ENCODE data around the gene CAMTA1.

The CAMTA1 gene

GRCh38 chr1:6972399-6972798, 187.1 kb downstream of the CAMTA1 start:
- no peak overlapping the region for H3K4me3 ChIP-seq (ENCODE audit: low read depth in 1 of 2, low read length in 2 of 2)
- H3K4me1 ChIP-seq (ENCODE audit: insufficient read depth, low read length) = peaks cover 25% of the 10 kb centered on the region
- no peak overlapping the region for H3K27ac ChIP-seq (ENCODE audit: low read length)
- DNase-seq = no peak
- no peak overlapping the region for H3K4me2 ChIP-seq (ENCODE audit: insufficient read depth, low read length)
- peaks cover 20% of the 10 kb centered on the region for H4K20me1 ChIP-seq (ENCODE audit: insufficient read depth, low read length)
- H3K9ac ChIP-seq (ENCODE audit: low read depth, low read length) = no peak overlapping the region
- no peak overlapping the region for H2AFZ ChIP-seq (ENCODE audit: low read depth, low read length)
- no peak for TF ChIP-seq EZH2 (IDR thresholded peaks at IDR 0.05; ENCODE audit: borderline replicate concordance, low read depth, low read length, severe bottlenecking)
- TF ChIP-seq, protein P1, sequence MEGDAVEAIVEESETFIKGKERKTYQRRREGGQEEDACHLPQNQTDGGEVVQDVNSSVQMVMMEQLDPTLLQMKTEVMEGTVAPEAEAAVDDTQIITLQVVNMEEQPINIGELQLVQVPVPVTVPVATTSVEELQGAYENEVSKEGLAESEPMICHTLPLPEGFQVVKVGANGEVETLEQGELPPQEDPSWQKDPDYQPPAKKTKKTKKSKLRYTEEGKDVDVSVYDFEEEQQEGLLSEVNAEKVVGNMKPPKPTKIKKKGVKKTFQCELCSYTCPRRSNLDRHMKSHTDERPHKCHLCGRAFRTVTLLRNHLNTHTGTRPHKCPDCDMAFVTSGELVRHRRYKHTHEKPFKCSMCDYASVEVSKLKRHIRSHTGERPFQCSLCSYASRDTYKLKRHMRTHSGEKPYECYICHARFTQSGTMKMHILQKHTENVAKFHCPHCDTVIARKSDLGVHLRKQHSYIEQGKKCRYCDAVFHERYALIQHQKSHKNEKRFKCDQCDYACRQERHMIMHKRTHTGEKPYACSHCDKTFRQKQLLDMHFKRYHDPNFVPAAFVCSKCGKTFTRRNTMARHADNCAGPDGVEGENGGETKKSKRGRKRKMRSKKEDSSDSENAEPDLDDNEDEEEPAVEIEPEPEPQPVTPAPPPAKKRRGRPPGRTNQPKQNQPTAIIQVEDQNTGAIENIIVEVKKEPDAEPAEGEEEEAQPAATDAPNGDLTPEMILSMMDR (IDR thresholded peaks at IDR 0.05; ENCODE audit: borderline replicate concordance, extremely low read depth, low read length, poor library complexity, severe bottlenecking) = no peak
- ATAC-seq (ENCODE audit: insufficient read depth, low read depth) = no peak
- H3K36me3 ChIP-seq (ENCODE audit: insufficient read depth, low read length) = no peaks in the 10 kb centered on the region
- H3K79me2 ChIP-seq (ENCODE audit: insufficient read depth, low read length) = no peaks in the 10 kb centered on the region
- peaks cover 4% of the 10 kb centered on the region for H3K9me3 ChIP-seq (ENCODE audit: insufficient read depth, low read length, severe bottlenecking)
- H3K27me3 ChIP-seq (ENCODE audit: insufficient read depth, low read length, poor library complexity) = peaks cover 18% of the 10 kb centered on the region

DNA sequence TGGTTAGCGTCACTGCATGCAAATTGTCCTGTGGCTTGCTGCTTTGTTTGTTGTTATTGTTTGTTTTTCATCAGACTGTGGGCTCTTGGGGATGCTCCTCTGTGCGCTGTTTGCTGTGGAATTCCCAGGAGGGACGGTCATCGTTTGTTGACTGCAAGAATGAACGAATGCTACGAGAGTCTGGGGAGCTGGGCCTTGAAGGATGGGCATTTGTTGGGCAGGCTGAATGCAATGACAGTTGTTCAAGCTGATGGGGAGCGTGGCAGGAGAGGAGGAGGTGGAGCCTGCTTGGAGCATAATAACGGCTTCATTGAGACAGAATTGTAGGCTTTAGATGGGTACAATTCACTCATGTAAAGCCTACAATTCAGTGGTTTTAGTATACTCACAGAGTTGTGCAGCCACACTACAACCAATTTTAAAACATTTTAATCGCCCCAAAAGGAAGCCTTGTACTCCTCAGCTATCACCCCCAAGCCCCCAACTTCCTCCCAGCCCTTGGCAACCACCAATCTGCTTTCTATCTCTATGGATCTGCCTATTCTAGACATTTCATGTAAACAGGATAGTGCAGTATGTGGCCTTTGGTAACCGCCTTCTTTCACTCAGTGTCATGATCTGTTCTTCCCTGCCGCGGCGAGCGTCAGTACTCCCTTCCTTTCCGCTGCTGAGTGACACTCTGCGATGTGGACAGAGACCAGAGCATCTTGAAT, 190.2 kb downstream of the CAMTA1 start:
- no peak for ATAC-seq (ENCODE audit: insufficient read depth, low read depth)
- H3K27me3 ChIP-seq (ENCODE audit: insufficient read depth, low read length, poor library complexity) = peaks cover 4% of the 10 kb centered on the region

GRCh38 chr1:6976044-6976375, 190.8 kb downstream of the CAMTA1 start:
- H3K4me2 ChIP-seq (ENCODE audit: insufficient read depth, low read length) = no peak overlapping the region
- DNase-seq (no peak), ATAC-seq (ENCODE audit: insufficient read depth, low read depth) (no peak)
- no peak overlapping the region for H3K9ac ChIP-seq (ENCODE audit: low read depth, low read length)
- no peaks in the 10 kb centered on the region for H3K36me3 ChIP-seq (ENCODE audit: insufficient read depth, low read length)
- no peaks in the 10 kb centered on the region for H3K4me1 ChIP-seq (ENCODE audit: insufficient read depth, low read length)
- no peaks in the 10 kb centered on the region; the same call in 1 of the 2 replicates for H4K20me1 ChIP-seq (ENCODE audit: insufficient read depth, low read length)
- no peaks in the 10 kb centered on the region for H3K79me2 ChIP-seq (ENCODE audit: insufficient read depth, low read length)
- no peak overlapping the region for H3K4me3 ChIP-seq (ENCODE audit: low read depth in 1 of 2, low read length in 2 of 2)
- no peak overlapping the region for H3K27ac ChIP-seq (ENCODE audit: low read length)
- H2AFZ ChIP-seq (ENCODE audit: low read depth, low read length) = no peak overlapping the region
- no peak for TF ChIP-seq EZH2 (IDR thresholded peaks at IDR 0.05; ENCODE audit: borderline replicate concordance, low read depth, low read length, severe bottlenecking)
- TF ChIP-seq, protein P1 (IDR thresholded peaks at IDR 0.05; ENCODE audit: borderline replicate concordance, extremely low read depth, low read length, poor library complexity, severe bottlenecking) = no peak
- H3K9me3 ChIP-seq (ENCODE audit: insufficient read depth, low read length, severe bottlenecking) = peaks cover 4% of the 10 kb centered on the region
- H3K27me3 ChIP-seq (ENCODE audit: insufficient read depth, low read length, poor library complexity) = peaks cover 4% of the 10 kb centered on the region

More for the DNA sequence above, 190.2 kb downstream of the CAMTA1 start:
- H3K4me1 ChIP-seq (ENCODE audit: insufficient read depth, low read length) = no peaks in the 10 kb centered on the region
- no peaks in the 10 kb centered on the region for H3K79me2 ChIP-seq (ENCODE audit: insufficient read depth, low read length)
- no peaks in the 10 kb centered on the region; the same call in 1 of the 2 replicates for H4K20me1 ChIP-seq (ENCODE audit: insufficient read depth, low read length)
- H3K36me3 ChIP-seq (ENCODE audit: insufficient read depth, low read length) = no peaks in the 10 kb centered on the region
- TF ChIP-seq, protein P1 (IDR thresholded peaks at IDR 0.05; ENCODE audit: borderline replicate concordance, extremely low read depth, low read length, poor library complexity, severe bottlenecking) = no peak
- no peak for TF ChIP-seq EZH2 (IDR thresholded peaks at IDR 0.05; ENCODE audit: borderline replicate concordance, low read depth, low read length, severe bottlenecking)
- H3K27ac ChIP-seq (ENCODE audit: low read length) = no peak overlapping the region
- H3K9ac ChIP-seq (ENCODE audit: low read depth, low read length) = no peak overlapping the region
- peaks cover 4% of the 10 kb centered on the region for H3K9me3 ChIP-seq (ENCODE audit: insufficient read depth, low read length, severe bottlenecking)
- DNase-seq = no peak
- no peak overlapping the region for H3K4me3 ChIP-seq (ENCODE audit: low read depth in 1 of 2, low read length in 2 of 2)
- no peak overlapping the region for H3K4me2 ChIP-seq (ENCODE audit: insufficient read depth, low read length)
- H2AFZ ChIP-seq (ENCODE audit: low read depth, low read length) = no peak overlapping the region

Measured in DND-41 (cell line).